ENCODE data around the gene TRIM33.

The TRIM33 gene

DNA sequence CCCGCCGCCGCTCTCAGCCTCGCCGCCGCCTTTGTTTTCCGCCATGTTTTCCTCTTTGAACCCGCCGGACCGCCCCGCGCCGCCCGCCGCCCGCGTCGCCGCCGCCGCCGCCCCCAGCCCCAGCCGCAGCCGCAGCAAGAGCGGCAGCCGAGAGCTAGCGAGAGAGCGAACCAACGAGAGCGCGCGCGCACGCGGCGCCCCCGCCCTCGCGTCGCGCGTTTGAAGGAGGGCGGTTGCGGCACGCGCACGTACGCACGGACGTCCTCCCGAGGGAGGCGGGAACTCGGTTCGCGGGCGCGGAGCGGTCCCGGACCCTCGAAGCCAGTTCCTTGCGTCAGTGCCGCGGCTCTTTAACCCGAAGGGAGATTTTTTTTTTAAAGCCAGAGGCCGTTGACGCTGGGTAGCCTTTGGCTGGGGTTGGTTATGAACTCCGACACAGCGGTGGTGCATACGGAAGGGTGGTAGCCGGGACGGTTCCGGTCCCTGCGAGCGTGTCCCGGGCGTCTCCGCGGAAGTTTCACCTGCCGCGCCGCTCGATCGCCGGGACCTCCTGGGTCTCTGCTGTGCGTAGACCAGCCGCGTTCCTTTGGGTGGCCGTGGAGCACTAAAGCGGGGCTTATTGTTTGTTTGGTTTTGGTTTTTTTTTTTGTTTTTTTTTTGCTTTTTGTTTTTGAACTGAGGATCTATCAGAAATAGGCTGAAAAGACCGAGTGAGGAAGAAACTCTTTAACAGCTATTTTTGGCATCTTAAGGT lies at the start of gene TRIM33:
Gene TRIM33 (minus strand): TSS at position 172 of the 754 bp plus-strand sequence. CDS start 127 bp downstream, at position 45.
- peak; percentile 58 for DNase-seq (ENCODE audit: low read depth)

DNA sequence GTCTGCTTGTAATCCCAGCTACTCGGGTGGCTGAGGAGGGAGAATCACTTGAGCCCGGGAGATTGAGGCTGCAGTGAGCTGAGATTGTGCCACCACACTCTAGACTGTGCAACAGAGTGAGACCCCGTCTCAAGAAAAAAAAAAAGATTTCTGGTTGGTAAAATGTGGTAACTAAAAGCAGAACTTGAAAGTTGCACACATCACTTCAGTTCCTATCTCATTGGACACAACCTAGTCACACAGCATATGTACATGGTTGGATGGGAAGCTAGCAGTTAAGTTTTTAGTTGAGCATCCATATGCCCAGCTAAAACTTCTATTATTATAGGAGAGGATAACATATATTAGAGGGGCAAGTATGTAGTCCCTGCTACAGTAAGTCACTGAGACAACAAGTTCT lies 48.4 kb upstream of the TRIM33 start:
- DNase-seq (ENCODE audit: low read depth) = no peak

GRCh38 chr1:114558544-114558943 lies 47.5 kb upstream of the TRIM33 start:
- no peak for DNase-seq (ENCODE audit: low read depth)

DNA sequence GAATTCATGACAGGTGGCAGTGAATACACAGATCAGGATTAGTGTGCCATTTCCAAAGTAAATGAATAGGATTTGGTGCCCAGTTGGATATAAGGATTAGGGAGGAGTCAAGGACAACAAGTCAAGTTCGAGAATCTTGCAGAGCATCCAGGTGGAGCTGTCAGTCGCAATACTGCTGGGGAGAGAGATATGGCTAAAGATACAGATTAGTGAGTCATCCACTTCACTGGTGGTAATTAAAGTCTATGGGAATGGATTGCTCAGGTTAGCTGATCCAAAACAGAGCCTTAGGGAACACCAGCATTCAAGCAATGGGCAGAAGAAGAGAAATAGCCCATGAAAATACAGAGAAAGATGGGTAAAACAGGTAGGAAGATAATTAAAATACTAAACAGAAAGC lies 43.6 kb upstream of the TRIM33 start:
- no peak for DNase-seq (ENCODE audit: low read depth)

GRCh38 chr1:114552106-114552639 lies 41.2 kb upstream of the TRIM33 start:
- DNase-seq (ENCODE audit: low read depth) = no peak

DNA sequence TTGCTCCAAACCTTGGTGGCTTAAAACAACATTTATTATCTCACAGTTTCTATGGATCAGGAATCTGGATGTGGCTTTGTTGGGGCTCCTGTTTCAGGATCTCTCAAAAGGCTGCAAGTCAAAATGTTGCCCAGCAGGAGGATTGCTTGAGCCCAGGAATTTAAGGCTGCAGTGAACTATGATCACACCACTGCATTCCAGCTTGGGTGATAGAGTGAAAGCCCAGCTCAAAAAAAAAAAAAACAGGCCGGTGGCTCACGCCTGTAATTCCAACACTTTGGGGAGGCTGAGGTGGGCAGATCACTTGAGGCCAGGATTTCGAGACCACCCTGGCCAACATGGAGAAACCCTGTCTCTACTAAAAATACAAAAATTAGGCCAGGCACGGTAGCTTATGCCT lies 40.4 kb upstream of the TRIM33 start:
- DNase-seq (ENCODE audit: low read depth) = no peak

- DNase-seq (ENCODE audit: low read depth) = no peak
Observed at GRCh38 chr1:114550336-114550735, 39.3 kb upstream of the TRIM33 start.

DNA sequence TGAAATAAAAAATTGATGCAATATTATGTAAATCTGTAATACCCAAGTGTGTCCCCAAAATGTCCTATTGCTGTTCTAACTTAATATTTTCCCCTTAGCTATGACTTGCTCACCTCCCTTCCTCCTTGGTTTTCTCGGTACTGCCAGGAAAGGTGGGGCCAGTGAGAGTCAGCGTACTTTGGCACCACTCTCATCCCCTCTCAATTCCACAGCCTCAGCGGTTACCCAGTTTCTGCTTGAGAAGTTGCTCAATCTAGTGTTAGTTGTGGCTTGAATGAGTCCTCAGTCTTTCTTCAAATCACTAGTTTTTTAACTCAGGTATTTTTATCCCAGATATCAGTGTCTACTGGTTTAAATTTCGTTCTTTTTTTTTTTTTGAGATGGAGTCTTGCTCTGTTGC lies 38.1 kb upstream of the TRIM33 start:
- DNase-seq (ENCODE audit: low read depth) = no peak

GRCh38 chr1:114547076-114547475 lies 36.1 kb upstream of the TRIM33 start:
- DNase-seq (ENCODE audit: low read depth) = no peak

DNA sequence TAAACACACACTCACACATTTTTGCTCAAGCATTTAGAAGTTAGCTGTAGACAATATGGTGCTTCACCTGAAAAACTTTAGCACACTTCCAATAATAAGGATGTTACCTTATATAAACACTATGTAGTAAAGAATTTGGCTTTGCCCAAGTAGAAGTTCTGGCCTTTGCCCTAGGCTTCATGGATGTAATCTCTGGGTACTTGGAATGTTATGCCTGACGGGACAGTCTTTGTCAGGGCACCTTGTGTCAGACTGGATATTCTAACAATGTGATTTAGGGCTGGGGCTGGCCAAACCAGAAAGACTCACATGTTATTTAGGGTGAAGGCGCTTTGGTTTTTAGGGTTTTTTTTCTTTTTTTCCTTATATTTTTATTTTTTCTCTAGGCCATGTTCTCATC lies 34.8 kb upstream of the TRIM33 start:
- DNase-seq (ENCODE audit: low read depth) = no peak

GRCh38 chr1:114545315-114545714 lies 34.3 kb upstream of the TRIM33 start:
- no peak for DNase-seq (ENCODE audit: low read depth)

DNA sequence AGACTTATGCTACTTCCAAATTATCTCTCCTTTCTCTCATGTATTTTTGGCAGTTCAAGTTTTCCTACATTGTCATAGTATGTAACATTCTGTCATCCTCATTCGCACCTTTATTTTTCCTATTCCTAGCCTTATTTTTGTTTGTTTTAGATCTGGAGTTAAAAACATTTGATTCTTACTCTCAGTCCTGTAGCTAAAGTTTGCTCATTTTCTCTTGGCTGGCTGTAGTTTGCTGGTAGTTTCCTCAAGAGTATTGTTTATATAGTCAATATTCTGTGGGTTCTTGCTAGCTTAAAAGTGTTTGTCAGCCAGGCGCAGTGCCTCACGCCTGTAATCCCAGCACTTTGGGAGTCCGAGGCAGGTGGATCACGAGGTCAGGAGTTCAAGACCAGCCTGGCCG lies 29.8 kb upstream of the TRIM33 start:
- DNase-seq (ENCODE audit: low read depth) = no peak

DNA sequence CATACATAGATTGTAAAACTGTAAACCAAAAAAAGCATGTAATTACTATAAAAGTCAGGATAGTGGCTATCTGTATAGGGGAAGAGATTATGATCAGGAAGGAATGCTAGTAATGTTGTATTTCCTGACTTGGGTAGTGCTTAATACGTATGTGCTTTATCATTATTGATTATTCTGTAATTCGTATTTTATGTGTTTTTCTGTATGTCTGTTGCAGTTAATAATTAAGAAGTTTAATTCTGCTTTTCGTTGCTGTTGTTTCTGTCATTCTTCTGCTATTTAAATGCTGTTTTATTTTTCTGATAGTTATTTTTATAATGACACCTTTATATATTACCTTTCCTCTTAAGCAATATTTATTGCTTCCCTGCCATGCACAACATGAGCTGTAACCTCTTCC lies 29.3 kb upstream of the TRIM33 start:
- DNase-seq (ENCODE audit: low read depth) = no peak

DNA sequence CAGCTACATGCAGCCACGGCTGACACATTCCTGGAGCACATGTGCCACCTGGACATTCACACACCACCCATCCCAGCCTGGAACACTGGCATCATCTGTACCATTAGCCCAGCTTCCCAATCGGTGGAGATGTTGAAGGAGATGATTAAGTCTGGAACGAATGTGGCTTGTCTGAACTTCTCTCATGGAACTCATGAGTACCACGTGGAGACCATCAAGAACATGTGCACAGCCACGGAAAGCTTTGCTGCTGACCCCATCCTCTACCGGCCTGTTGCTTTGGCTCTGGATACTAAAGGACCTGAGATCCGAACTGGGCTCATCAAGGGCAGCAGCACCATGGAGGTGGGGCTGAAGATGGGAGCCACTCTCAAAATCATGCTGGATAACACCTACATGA lies 25.0 kb upstream of the TRIM33 start:
- DNase-seq (ENCODE audit: low read depth) = no peak

GRCh38 chr1:114535401-114535800 lies 24.4 kb upstream of the TRIM33 start:
- no peak for DNase-seq (ENCODE audit: low read depth)

DNA sequence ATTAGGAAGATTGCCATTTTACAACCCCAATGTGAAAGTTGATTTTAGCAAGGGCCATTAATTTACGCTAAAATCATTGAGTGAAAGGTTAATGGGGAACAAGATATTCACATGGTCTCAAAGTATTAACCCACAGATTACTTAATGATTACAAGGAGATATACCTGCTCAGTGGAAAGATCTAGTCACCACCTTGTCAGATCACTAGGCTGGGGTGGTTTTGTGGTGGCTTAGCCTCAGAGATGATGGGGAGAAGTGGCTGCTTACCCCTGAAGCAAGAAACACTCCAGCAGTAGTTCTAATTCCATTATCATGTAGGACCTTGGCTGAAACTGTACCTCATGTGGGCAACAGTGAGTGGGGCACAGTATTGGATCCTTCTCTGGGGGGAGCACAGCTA lies 20.1 kb upstream of the TRIM33 start:
- no peak for DNase-seq (ENCODE audit: low read depth)

- DNase-seq (ENCODE audit: low read depth) = no peak
Observed at GRCh38 chr1:114530224-114530623, 19.2 kb upstream of the TRIM33 start.

GRCh38 chr1:114524944-114525343 lies 13.9 kb upstream of the TRIM33 start:
- no peak for DNase-seq (ENCODE audit: low read depth)

GRCh38 chr1:114522264-114522575 lies 11.2 kb upstream of the TRIM33 start:
- DNase-seq (ENCODE audit: low read depth) = no peak

DNA sequence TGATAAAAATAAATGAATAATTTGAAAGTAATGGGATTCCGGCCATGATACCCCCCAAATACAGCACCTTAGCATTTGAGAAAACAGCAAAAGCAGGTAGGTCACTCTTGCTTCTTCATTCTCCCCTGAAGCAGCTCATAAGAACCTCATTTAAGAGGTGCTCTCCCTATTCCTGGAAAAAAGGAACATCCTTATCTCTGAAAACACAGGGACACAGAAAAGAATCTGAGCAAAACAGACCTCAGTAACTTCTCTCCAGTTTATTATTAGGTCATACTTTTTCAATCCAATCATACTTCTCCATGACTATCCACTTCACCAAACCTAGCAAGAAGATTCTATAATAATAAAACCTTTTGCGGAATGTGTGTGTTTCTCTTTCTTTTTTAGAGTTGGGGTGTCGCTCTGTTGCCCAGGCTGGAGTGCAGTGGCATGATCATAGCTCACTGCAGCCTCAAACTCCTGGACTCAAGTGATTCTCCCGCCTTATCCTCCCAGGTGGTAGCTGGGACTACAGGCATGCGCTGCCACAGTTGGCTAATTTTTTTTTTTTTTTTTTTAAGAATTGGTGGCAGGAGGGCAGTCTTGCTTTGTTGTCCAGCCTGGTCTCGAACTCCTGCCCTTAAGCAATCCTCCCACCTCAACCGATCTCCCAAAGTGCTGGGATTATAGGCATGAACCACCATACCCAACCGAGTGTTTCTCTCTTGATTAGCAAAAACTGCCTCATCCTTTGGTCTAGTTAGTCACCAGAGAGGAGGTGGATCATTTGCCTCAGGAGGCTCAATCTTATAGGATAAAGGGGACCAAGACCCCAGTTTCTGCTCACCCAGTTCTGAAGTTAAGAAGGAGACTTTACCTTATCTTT lies 10.6 kb upstream of the TRIM33 start:
- DNase-seq (ENCODE audit: low read depth) = no peak

DNA sequence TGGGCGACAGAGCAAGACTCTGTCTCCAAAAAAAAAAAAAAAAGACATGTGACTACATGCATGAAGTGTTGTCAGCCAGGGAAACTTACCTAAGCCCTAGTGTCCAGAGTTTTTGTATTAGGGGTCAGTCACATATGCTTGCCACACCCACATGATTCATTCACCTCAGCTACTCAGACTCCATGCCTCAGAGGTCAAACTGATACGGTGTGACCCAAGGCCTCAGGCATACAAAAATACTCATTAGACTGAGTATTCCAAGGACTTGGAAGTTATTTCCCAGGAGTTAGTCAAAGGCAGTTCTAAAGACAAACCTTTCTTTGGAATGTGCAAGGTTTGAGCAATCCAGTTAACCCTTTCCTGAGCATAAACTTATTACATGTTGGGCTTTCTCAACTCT lies 6.3 kb upstream of the TRIM33 start:
- DNase-seq (ENCODE audit: low read depth) = no peak

DNA sequence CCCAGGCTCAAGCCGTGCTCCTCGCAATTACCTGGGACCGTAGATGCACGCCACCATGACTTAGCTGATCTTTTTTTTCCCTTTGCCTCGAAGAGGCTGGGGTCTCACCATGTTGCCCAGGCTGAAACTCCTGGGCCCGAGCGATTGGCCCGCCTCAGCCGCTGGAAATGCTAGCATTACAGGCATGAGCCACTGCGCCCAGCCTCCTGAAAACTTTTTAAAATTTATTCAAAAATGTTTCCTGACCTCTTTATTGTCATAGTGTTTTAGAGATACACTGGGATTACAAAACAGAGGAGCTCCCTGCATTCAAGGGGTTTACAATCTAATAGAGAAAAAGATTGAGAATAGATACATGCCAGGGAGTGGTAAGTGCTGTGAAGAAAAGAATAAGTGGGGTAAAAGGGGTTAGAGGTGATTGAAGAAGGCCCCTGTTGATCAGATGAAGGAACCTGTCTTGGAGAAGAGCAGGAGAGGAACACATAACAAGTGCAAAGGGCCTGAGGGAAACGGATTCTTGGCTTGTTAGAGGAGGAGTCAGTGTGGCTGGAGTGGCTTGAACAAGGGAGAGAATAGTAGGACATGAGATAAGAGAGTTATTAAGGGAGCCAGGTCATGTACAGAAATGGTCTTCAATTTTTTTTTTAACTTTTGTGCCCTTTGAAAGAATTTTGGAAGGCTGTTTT lies 1.7 kb upstream of the TRIM33 start:
- DNase-seq (ENCODE audit: low read depth) = no peak

Data from non-pigmented ciliary epithelial cell (primary cell).